ENCODE results near the gene TTC16. TPM values are rescaled to one million over a fixed set of nuclear protein-coding genes. Genes with fewer than 3 reads are reported as not detected.
A peak's percentile ranks its signal among the peaks of the same experiment; 100 is the strongest.

The TTC16 gene, protein sequence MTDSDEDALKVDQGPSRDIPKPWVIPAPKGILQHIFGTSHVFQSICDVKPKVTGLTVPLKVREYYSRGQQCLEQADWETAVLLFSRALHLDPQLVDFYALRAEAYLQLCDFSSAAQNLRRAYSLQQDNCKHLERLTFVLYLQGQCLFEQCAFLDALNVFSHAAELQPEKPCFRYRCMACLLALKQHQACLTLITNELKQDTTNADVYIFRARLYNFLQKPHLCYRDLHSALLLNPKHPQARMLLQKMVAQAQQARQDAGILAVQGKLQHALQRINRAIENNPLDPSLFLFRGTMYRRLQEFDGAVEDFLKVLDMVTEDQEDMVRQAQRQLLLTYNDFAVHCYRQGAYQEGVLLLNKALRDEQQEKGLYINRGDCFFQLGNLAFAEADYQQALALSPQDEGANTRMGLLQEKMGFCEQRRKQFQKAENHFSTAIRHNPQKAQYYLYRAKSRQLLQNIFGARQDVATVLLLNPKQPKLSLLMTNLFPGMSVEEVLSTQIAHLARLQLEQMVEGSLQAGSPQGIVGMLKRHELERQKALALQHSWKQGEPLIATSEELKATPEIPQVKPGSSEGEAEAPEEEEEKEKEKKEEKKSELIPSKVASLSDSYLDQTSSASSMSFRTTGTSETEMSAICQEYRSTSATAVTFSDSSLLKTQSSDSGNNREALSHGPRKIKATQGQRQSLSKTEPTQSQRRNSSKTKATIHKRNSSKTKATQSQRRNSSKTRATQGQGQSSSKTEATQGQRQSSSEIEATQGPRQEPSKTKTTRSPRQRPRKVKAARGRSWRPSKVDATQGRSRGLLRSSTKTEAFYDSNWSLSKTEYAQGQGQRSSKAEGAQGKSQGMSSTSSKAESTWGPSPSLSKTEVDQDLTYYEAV
- total RNA-seq (1 to 10 TPM; 4.0 to 5.6 TPM), polyA plus RNA-seq (1 to 10 TPM; 1.5 TPM)
- long read RNA-seq, donor 1, partial matches to known transcripts, result 0 of 7 reads
- long read RNA-seq, donor 1, other reads (novel, unspliced or antisense), result 7 of 7 reads
- long read RNA-seq, donor 2, result 0 reads
- long read RNA-seq, donor 3, result 0 reads
- long read RNA-seq, donor 4, result 0 reads
- long read RNA-seq, donor 5, partial matches to known transcripts, result 19 of 19 reads
- long read RNA-seq, donor 5, other reads (novel, unspliced or antisense), result 0 of 19 reads

DNA sequence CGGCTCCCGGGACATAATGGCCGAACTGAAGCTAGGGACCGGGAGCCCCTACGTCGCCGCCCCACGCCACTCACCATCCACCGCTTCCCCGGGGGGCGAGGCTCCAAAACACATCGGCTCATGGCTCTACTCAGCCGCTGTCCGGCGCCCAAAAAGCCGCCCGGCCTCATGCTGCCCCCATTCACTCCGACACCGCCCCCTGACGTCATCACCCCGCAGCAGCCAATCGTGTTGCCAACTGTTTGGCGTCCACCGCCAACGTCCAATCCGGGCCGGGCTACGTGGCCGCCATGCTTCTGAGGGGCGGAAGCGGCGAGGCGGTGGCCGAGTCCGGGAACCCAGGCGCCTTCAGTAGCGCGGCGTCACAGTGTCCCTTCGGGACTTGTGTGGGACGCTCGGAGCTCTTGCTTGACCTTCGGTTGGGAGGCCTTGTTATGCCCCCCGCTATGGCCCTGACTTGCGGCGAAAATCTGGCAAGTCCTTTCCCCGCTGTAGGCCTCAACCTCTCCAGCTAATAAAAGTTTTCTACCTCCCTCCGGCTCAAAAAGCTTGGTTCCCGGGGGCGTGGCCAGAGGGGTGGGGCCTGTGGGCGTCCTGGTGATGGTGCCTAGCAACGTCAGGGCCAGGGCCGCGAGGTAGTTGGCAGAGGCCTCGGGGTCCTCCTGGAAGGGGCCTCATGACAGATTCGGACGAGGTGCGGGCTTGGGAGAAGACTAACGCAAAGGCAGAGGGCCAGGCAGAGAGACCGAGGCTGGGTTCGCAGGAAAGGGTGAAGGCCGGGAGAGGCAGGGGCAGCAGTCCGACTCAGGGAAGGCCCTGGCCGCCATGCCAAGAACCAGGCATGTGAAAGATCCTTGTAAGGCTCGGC lies at the start of gene TTC16, which contains the start of gene PTRH1:
Gene TTC16, plus strand, starts transcription at position 610 of the 868 bp plus-strand sequence. Its CDS starts 67 bp downstream, at position 677.
Gene PTRH1, minus strand, starts transcription at position 194 of the 868 bp plus-strand sequence. Its CDS starts 24 bp downstream, at position 170.
- TF ChIP-seq, protein P1, sequence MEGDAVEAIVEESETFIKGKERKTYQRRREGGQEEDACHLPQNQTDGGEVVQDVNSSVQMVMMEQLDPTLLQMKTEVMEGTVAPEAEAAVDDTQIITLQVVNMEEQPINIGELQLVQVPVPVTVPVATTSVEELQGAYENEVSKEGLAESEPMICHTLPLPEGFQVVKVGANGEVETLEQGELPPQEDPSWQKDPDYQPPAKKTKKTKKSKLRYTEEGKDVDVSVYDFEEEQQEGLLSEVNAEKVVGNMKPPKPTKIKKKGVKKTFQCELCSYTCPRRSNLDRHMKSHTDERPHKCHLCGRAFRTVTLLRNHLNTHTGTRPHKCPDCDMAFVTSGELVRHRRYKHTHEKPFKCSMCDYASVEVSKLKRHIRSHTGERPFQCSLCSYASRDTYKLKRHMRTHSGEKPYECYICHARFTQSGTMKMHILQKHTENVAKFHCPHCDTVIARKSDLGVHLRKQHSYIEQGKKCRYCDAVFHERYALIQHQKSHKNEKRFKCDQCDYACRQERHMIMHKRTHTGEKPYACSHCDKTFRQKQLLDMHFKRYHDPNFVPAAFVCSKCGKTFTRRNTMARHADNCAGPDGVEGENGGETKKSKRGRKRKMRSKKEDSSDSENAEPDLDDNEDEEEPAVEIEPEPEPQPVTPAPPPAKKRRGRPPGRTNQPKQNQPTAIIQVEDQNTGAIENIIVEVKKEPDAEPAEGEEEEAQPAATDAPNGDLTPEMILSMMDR (IDR thresholded peaks at IDR 0.05; ENCODE audit: control extremely low read depth, extremely low read depth), result no peak
- ATAC-seq (ENCODE audit: insufficient read depth, low FRiP score) (peak; percentile 98), DNase-seq (peak; percentile 98)
- Histone ChIP-seq H3K4me1 (ENCODE audit: control insufficient read depth in 5 of 5, insufficient read depth in 5 of 5, low read length in 5 of 5) (peaks cover 0 to 10% (median 0%) of the 10 kb centered on the region in 5 donors), H3K36me3 (ENCODE audit: control insufficient read depth in 4 of 4, insufficient read depth in 4 of 4, low read length in 4 of 4) (peaks cover 0 to 6% (median 0%) of the 10 kb centered on the region in 4 donors), H3K9me3 (ENCODE audit: control insufficient read depth in 4 of 4, insufficient read depth in 3 of 4, low read length in 3 of 4) (no peaks in the 10 kb centered on the region), H3K4me3 (peak within 1 kb of the TSS; percentile 74), H3K27me3 (ENCODE audit: control insufficient read depth in 3 of 3, insufficient read depth in 3 of 3, low read length in 2 of 3) (no peaks in the 10 kb centered on the region), H3K27ac (ENCODE audit: low read depth in 1 of 2, low read length in 1 of 2) (peak within 1 kb of the TSS; percentile 73 to 74), H3K9ac (ENCODE audit: insufficient read depth in 1 of 2, low read length in 2 of 2) (peak within 1 kb of the TSS; percentile 51 to 79)
- 5 to 7% methylated on average over 65 of the region's 65 CpGs for WGBS, 2 donors

DNA sequence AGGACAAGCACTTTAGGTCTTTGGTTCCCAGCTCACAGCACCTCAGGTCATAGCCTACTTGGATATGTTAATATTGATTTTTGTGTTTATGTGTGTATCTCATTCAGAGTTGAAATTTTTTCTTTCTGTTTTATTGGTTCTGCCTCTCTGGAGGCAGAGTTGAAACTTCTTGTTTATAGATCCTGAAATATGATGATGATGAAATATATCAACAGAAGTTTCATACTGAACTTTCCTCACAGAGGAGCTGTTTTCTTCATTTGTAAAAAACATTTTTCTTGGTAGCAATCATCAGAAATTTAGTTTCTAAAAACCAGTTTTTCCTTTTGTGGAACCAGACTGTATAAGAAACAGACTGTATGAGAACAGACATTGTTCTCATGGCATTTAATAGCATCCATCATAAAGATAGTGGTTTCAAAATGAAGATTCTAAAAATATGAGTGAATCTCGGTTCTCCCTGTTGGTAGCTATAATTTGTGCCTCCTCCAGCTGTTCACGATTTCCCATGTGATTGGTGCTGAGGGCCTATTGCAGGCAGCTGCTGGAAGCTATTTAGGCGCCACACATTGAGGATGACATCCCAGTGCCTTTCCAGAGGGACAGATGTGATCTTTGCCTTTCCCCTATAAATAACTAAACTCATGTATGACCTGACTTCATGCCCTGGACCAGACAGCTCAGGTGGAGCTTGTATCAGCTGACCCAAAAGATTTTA lies 48.6 kb upstream of the TTC16 start:
- Histone ChIP-seq H3K27ac (ENCODE audit: low read depth in 1 of 2, low read length in 1 of 2) (no peak overlapping the region), H3K4me1 (ENCODE audit: control insufficient read depth in 5 of 5, insufficient read depth in 5 of 5, low read length in 5 of 5) (no peaks in the 10 kb centered on the region), H3K36me3 (ENCODE audit: control insufficient read depth in 4 of 4, insufficient read depth in 4 of 4, low read length in 4 of 4) (peaks cover 10 to 37% (median 24%) of the 10 kb centered on the region in 4 donors), H3K27me3 (ENCODE audit: control insufficient read depth in 3 of 3, insufficient read depth in 3 of 3, low read length in 2 of 3) (no peaks in the 10 kb centered on the region), H3K9ac (ENCODE audit: insufficient read depth in 1 of 2, low read length in 2 of 2) (no peak overlapping the region), H3K4me3 (no peak overlapping the region), H3K9me3 (ENCODE audit: control insufficient read depth in 4 of 4, insufficient read depth in 3 of 4, low read length in 3 of 4) (peaks cover 0 to 2% (median 0%) of the 10 kb centered on the region in 4 donors)
- ATAC-seq (ENCODE audit: insufficient read depth, low FRiP score), result no peak
- DNase-seq, result no peak
- TF ChIP-seq, protein P1 (IDR thresholded peaks at IDR 0.05; ENCODE audit: control extremely low read depth, extremely low read depth), result no peak
- WGBS, 2 donors, result 75 to 78% methylated on average over 3 of the region's 3 CpGs

DNA sequence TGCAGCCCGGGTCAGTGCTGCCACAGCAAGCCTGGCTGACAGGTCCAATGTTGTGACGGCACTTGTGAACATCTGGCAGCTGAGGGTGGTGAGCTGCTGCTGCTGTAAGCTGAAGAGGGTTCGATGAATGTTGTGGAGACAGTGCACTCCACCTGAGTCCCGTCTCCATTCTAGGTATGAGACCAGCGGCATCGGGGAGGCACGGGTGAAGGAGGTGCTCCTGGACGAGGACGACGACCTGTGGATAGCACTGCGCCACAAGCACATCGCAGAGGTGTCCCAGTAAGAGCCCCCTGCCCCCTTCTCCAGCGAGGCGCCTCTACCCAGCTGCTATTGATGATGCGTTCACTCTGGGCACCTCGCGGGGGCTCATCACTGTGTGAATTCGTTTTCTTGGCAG lies 48.0 kb upstream of the TTC16 start:
- ATAC-seq (ENCODE audit: insufficient read depth, low FRiP score) (no peak), DNase-seq (no peak)
- Histone ChIP-seq H3K36me3 (ENCODE audit: control insufficient read depth in 4 of 4, insufficient read depth in 4 of 4, low read length in 4 of 4) (peaks cover 10 to 39% (median 26%) of the 10 kb centered on the region in 4 donors), H3K4me3 (no peak overlapping the region), H3K9ac (ENCODE audit: insufficient read depth in 1 of 2, low read length in 2 of 2) (no peak overlapping the region), H3K9me3 (ENCODE audit: control insufficient read depth in 4 of 4, insufficient read depth in 3 of 4, low read length in 3 of 4) (peaks cover 0 to 2% (median 0%) of the 10 kb centered on the region in 4 donors), H3K27ac (ENCODE audit: low read depth in 1 of 2, low read length in 1 of 2) (no peak overlapping the region), H3K4me1 (ENCODE audit: control insufficient read depth in 5 of 5, insufficient read depth in 5 of 5, low read length in 5 of 5) (no peaks in the 10 kb centered on the region), H3K27me3 (ENCODE audit: control insufficient read depth in 3 of 3, insufficient read depth in 3 of 3, low read length in 2 of 3) (no peaks in the 10 kb centered on the region)
- WGBS, 2 donors, result 92 to 93% methylated on average over 18 of the region's 18 CpGs
- TF ChIP-seq, protein P1 (IDR thresholded peaks at IDR 0.05; ENCODE audit: control extremely low read depth, extremely low read depth), result no peak
